ENCODE measurements around the gene ADAM15.

GRCh38 chr1:155016231-155016831 is 34.8 kb upstream of the ADAM15 start:
- TF ChIP-seq, protein P1, sequence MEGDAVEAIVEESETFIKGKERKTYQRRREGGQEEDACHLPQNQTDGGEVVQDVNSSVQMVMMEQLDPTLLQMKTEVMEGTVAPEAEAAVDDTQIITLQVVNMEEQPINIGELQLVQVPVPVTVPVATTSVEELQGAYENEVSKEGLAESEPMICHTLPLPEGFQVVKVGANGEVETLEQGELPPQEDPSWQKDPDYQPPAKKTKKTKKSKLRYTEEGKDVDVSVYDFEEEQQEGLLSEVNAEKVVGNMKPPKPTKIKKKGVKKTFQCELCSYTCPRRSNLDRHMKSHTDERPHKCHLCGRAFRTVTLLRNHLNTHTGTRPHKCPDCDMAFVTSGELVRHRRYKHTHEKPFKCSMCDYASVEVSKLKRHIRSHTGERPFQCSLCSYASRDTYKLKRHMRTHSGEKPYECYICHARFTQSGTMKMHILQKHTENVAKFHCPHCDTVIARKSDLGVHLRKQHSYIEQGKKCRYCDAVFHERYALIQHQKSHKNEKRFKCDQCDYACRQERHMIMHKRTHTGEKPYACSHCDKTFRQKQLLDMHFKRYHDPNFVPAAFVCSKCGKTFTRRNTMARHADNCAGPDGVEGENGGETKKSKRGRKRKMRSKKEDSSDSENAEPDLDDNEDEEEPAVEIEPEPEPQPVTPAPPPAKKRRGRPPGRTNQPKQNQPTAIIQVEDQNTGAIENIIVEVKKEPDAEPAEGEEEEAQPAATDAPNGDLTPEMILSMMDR (IDR thresholded peaks at IDR 0.05), result no peak
- TF ChIP-seq YY1 (IDR thresholded peaks at IDR 0.05; ENCODE audit: low read depth) (no peak), RAD21 (IDR thresholded peaks at IDR 0.05; ENCODE audit: low read length) (no peak), MAX (IDR thresholded peaks at IDR 0.05; ENCODE audit: low read depth) (no peak)
- TF ChIP-seq, protein P2, sequence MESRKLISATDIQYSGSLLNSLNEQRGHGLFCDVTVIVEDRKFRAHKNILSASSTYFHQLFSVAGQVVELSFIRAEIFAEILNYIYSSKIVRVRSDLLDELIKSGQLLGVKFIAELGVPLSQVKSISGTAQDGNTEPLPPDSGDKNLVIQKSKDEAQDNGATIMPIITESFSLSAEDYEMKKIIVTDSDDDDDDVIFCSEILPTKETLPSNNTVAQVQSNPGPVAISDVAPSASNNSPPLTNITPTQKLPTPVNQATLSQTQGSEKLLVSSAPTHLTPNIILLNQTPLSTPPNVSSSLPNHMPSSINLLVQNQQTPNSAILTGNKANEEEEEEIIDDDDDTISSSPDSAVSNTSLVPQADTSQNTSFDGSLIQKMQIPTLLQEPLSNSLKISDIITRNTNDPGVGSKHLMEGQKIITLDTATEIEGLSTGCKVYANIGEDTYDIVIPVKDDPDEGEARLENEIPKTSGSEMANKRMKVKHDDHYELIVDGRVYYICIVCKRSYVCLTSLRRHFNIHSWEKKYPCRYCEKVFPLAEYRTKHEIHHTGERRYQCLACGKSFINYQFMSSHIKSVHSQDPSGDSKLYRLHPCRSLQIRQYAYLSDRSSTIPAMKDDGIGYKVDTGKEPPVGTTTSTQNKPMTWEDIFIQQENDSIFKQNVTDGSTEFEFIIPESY (IDR thresholded peaks at IDR 0.05; ENCODE audit: borderline replicate concordance, low read depth), result no peak

Measured in SK-N-SH (cell line).